Measurements from ENCODE around the gene DCLK2.
"Not testable (repeated sequence)": the region's sequence is repeated elsewhere in the genome, so short reads cannot be mapped to it uniquely, and the experiment has no call there.

DNA sequence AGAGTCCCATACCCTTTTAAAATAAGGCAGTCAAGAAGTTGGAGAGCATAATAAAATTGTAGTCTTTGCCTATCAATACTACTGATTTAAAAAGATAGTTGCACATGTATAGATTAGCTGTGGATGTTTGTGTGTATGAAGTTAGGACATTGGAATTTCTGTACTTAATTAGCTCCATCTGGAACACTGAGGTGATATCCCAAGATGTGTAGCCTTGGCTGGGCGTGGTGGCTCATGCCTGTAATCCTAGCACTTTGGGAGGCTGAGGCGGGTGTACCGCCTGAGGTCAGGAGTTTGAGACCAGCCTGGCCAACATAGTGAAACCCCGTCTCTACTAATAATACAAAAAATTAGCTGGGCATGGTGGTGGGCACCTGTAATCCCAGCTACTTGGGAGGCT lies 119.0 kb downstream of the DCLK2 start:
- TF ChIP-seq BHLHE40 (IDR thresholded peaks at IDR 0.05; ENCODE audit: borderline replicate concordance); ARNT (IDR thresholded peaks at IDR 0.05); PKNOX1 (IDR thresholded peaks at IDR 0.05); TARDBP (IDR thresholded peaks at IDR 0.05); CTBP1 (IDR thresholded peaks at IDR 0.05; ENCODE audit: borderline replicate concordance); SUZ12 (IDR thresholded peaks at IDR 0.05); FOXA1 (IDR thresholded peaks at IDR 0.05); FOXK2 (IDR thresholded peaks at IDR 0.05); SP1 (IDR thresholded peaks at IDR 0.05); NFRKB (IDR thresholded peaks at IDR 0.05): not testable (repeated sequence)

Measured in HEK293T (cell line).